GM23338 (cell line): ENCODE measurements around the gene EMC1. TPM values are rescaled to one million over a fixed set of nuclear protein-coding genes. Genes with fewer than 3 reads are reported as not detected.
A peak's percentile ranks its signal among the peaks of the same experiment; 100 is the strongest.

Experiments used
- ATAC-seq: fragments of 200-7000 bp; cut with Tn5 transposase; 3 replicates; pipeline ENCODE4 v1.9.1; 2020
- DNase-seq: peaks from one replicate; pipeline ENCODE4 v3.0.0-alpha.2; 2015; ENCODE audit warnings: low spot score
- H2AFZ ChIP-seq: fragments of 200-600 bp; sonication (generic); 2 replicates; pipeline ENCODE4 v1.8.0; 2016; ENCODE audit warnings: antibody characterized with exemption, mild to moderate bottlenecking, moderate library complexity
- H3F3A ChIP-seq: fragments of 200-600 bp; sonication (generic); replicated peaks from 2 replicates; pipeline ENCODE4 v1.8.0; 2017; ENCODE audit warnings: antibody characterized with exemption, mixed run types, low read depth
- H3K27ac ChIP-seq: fragments of 200-600 bp; sonication (generic); 2 replicates; pipeline ENCODE4 v1.6.1; 2016; ENCODE audit warnings: low read depth
- H3K27me3 ChIP-seq: fragments of 200-600 bp; sonication (generic); 2 replicates; pipeline ENCODE4 v1.8.0; 2016; ENCODE audit warnings: mild to moderate bottlenecking, mixed run types, moderate library complexity; ENCODE audit not compliant: insufficient read depth
- H3K36me3 ChIP-seq: fragments of 200-600 bp; sonication (generic); 2 replicates; pipeline ENCODE4 v1.8.0; 2016; ENCODE audit warnings: mild to moderate bottlenecking; ENCODE audit not compliant: insufficient read depth
- H3K4me1 ChIP-seq: fragments of 200-600 bp; sonication (generic); 2 replicates; pipeline ENCODE4 v1.8.0; 2016; ENCODE audit warnings: mild to moderate bottlenecking, moderate library complexity; ENCODE audit not compliant: insufficient read depth
- H3K4me2 ChIP-seq: fragments of 200-600 bp; sonication (generic); 2 replicates; pipeline ENCODE4 v1.7.1; 2017; ENCODE audit warnings: mixed run types
- H3K4me3 ChIP-seq: fragments of 200-600 bp; sonication (generic); 2 replicates; pipeline ENCODE4 v1.6.1; 2016; ENCODE audit warnings: mixed run types
- H3K79me2 ChIP-seq: fragments of 200-600 bp; sonication (generic); replicated peaks from 2 replicates; pipeline ENCODE4 v1.8.0; 2017; ENCODE audit warnings: mild to moderate bottlenecking; ENCODE audit not compliant: insufficient read depth
- H3K9me2 ChIP-seq: fragments of 200-600 bp; sonication (generic); 2 replicates; pipeline ENCODE4 v1.8.0; 2017; ENCODE audit not compliant: insufficient read depth
- H4K20me1 ChIP-seq: fragments of 200-600 bp; sonication (generic); replicated peaks from 2 replicates; pipeline ENCODE4 v1.8.0; 2017; ENCODE audit warnings: mild to moderate bottlenecking; ENCODE audit not compliant: insufficient read depth
- H3K27ac Mint-ChIP-seq: 2 replicates; pipeline ENCODE4 v1.8.0; 2020; ENCODE audit warnings: inconsistent platforms, mild to moderate bottlenecking, moderate library complexity, mixed read lengths
- H3K27me3 Mint-ChIP-seq: 3 replicates; pipeline ENCODE4 v1.8.0; 2022; ENCODE audit warnings: low read depth, mild to moderate bottlenecking, moderate library complexity, mixed read lengths, inconsistent platforms; ENCODE audit not compliant: insufficient read depth, poor library complexity
- H3K36me3 Mint-ChIP-seq: 3 replicates; pipeline ENCODE4 v1.8.0; 2021; ENCODE audit warnings: low read depth, mild to moderate bottlenecking, inconsistent platforms, moderate library complexity, mixed read lengths
- H3K4me1 Mint-ChIP-seq: 3 replicates; pipeline ENCODE4 v1.8.0; 2020; ENCODE audit warnings: mild to moderate bottlenecking, inconsistent platforms, mixed read lengths
- H3K4me3 Mint-ChIP-seq: 3 replicates; pipeline ENCODE4 v1.8.0; 2021; ENCODE audit warnings: moderate library complexity, mild to moderate bottlenecking, inconsistent platforms, mixed read lengths
- H3K9me3 Mint-ChIP-seq: 3 replicates; pipeline ENCODE4 v1.8.0; 2020; ENCODE audit warnings: moderate library complexity, mild to moderate bottlenecking, inconsistent platforms, mixed read lengths
- CREB1 ChIP-seq: fragments of 250-450 bp; sonication (Bioruptor Pico); IDR thresholded peaks from 2 replicates; pipeline ENCODE4 v1.5.0; 2020; ENCODE audit warnings: low read depth, mild to moderate bottlenecking, moderate library complexity
- CTCF ChIP-seq, 2 experiments: fragments of 200-600 bp in 1 of 2; sonication (generic) in 1 of 2; conservative IDR thresholded peaks; 2 replicates each; pipeline versions ENCODE4 v1.5.1 to v1.6.1; 2016 to 2017; ENCODE audit warnings: antibody characterized with exemption in 2 of 2, low read depth in 2 of 2, mild to moderate bottlenecking in 2 of 2, moderate library complexity in 1 of 2
- ETS1 ChIP-seq: IDR thresholded peaks from 2 replicates; pipeline ENCODE4 v1.6.1; 2016; ENCODE audit warnings: antibody characterized with exemption
- EZH2 ChIP-seq: fragments of 200-600 bp; sonication (generic); IDR thresholded peaks from one replicate; pipeline ENCODE4 v1.8.0; 2017; ENCODE audit warnings: antibody characterized with exemption, mild to moderate bottlenecking, low read depth; ENCODE audit not compliant: unreplicated experiment
- EZH2phosphoT487 ChIP-seq: fragments of 200-600 bp; sonication (generic); IDR thresholded peaks from one replicate; pipeline ENCODE4 v1.8.1; 2018; ENCODE audit warnings: antibody characterized with exemption; ENCODE audit not compliant: unreplicated experiment
- JUNB ChIP-seq: IDR thresholded peaks from one replicate; pipeline ENCODE4 v1.6.1; 2016; ENCODE audit warnings: antibody characterized with exemption; ENCODE audit not compliant: unreplicated experiment
- NANOG ChIP-seq: IDR thresholded peaks from 2 replicates; pipeline ENCODE4 v1.6.1; 2016; ENCODE audit warnings: antibody characterized with exemption, borderline replicate concordance
- POLR2AphosphoS5 ChIP-seq: IDR thresholded peaks from 2 replicates; pipeline ENCODE4 v1.6.1; 2016; ENCODE audit warnings: antibody characterized with exemption, low read depth
- STAT1 ChIP-seq: IDR thresholded peaks from one replicate; pipeline ENCODE4 v1.6.1; 2016; ENCODE audit warnings: antibody characterized with exemption; ENCODE audit not compliant: unreplicated experiment
- ZNF114 ChIP-seq: fragments of 250-450 bp; sonication (Bioruptor Pico); IDR thresholded peaks from 2 replicates; pipeline ENCODE4 v1.5.0; 2020; ENCODE audit warnings: mild to moderate bottlenecking, moderate library complexity
- polyA plus RNA-seq: library from polyadenylated mRNA; unstranded; fragments of >200 nt; fragmentation: Nextera tagmentation; extraction: Ambion mirVana; gene quantifications from 2 replicates; pipeline ENCODE4 v1.2.1, GENCODE V29; 2016
- total RNA-seq: library from RNA; depleted of rRNA; stranded (reverse); fragments of >200 nt; shearing (Covaris generic); gene quantifications from 2 replicates; pipeline ENCODE4 v1.2.3, GENCODE V29; 2014
- TF ChIP-seq, protein P1 (sequence below): fragments of 250-450 bp; sonication (Bioruptor Pico); IDR thresholded peaks from 2 replicates; pipeline ENCODE4 v1.5.0; 2020; ENCODE audit warnings: mild to moderate bottlenecking, moderate library complexity
- TF ChIP-seq, protein P2 (sequence below): IDR thresholded peaks from one replicate; pipeline ENCODE4 v1.6.1; 2018; ENCODE audit warnings: antibody characterized with exemption; ENCODE audit not compliant: unreplicated experiment

EMC1 gene
- total and polyA plus RNA-seq, 2 experiments from 2014 or later: 17.6 to 53.0 TPM

DNA sequence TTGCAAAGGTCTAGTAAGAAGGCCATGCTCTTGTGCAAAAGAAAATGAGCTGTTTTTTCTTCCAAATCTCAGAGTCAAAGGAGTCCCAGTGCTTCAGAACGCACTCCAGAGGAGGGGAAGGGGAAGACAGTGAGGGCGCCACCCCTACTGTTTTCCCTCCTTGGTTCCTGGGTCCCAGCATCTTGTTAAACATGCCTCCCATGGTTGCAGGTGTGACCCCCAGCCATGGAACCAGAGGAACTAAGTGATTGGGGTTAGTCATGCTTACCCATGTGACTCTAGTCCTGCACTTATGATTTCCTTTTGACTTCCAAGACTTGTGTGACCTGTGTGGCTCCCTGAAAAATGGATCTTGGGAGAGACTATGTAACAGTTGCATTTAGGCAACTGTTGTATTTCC, 43.3 kb upstream of the EMC1 start (continued):
- TF ChIP-seq CTCF (conservative IDR thresholded peaks at IDR 0.05; ENCODE audit: low read depth in 2 of 2) (no peak), EZH2 (no peak)

- Mint-ChIP-seq H3K4me3 (peak overlapping the region; percentile 69), H3K27ac (no peak overlapping the region), H3K9me3 (peaks cover 19% of the 10 kb centered on the region), H3K27me3 (peaks cover 33% of the 10 kb centered on the region), H3K4me1 (peaks cover 4% of the 10 kb centered on the region; the same call in 1 of the 3 replicates), H3K36me3 (peaks cover 18% of the 10 kb centered on the region)
- DNase-seq (no peak), ATAC-seq (no peak)
- Histone ChIP-seq H3K4me1 (0 out of 2 replicates have a peak, but pooled peaks cover 4% of the 10 kb centered on the region), H2AFZ (peak overlapping the region; percentile 72; the same call in 1 of the 2 replicates), H3K27me3 (peaks cover 37% of the 10 kb centered on the region), H3K4me3 (peak overlapping the region; percentile 63), H3K36me3 (no peaks in the 10 kb centered on the region), H4K20me1 (peaks cover 8% of the 10 kb centered on the region), H3F3A (no peaks in the 10 kb centered on the region), H3K27ac (no peak overlapping the region), H3K9me2 (no peaks in the 10 kb centered on the region), H3K4me2 (peak overlapping the region; percentile 89), H3K79me2 (no peaks in the 10 kb centered on the region)
- TF ChIP-seq, protein P1, sequence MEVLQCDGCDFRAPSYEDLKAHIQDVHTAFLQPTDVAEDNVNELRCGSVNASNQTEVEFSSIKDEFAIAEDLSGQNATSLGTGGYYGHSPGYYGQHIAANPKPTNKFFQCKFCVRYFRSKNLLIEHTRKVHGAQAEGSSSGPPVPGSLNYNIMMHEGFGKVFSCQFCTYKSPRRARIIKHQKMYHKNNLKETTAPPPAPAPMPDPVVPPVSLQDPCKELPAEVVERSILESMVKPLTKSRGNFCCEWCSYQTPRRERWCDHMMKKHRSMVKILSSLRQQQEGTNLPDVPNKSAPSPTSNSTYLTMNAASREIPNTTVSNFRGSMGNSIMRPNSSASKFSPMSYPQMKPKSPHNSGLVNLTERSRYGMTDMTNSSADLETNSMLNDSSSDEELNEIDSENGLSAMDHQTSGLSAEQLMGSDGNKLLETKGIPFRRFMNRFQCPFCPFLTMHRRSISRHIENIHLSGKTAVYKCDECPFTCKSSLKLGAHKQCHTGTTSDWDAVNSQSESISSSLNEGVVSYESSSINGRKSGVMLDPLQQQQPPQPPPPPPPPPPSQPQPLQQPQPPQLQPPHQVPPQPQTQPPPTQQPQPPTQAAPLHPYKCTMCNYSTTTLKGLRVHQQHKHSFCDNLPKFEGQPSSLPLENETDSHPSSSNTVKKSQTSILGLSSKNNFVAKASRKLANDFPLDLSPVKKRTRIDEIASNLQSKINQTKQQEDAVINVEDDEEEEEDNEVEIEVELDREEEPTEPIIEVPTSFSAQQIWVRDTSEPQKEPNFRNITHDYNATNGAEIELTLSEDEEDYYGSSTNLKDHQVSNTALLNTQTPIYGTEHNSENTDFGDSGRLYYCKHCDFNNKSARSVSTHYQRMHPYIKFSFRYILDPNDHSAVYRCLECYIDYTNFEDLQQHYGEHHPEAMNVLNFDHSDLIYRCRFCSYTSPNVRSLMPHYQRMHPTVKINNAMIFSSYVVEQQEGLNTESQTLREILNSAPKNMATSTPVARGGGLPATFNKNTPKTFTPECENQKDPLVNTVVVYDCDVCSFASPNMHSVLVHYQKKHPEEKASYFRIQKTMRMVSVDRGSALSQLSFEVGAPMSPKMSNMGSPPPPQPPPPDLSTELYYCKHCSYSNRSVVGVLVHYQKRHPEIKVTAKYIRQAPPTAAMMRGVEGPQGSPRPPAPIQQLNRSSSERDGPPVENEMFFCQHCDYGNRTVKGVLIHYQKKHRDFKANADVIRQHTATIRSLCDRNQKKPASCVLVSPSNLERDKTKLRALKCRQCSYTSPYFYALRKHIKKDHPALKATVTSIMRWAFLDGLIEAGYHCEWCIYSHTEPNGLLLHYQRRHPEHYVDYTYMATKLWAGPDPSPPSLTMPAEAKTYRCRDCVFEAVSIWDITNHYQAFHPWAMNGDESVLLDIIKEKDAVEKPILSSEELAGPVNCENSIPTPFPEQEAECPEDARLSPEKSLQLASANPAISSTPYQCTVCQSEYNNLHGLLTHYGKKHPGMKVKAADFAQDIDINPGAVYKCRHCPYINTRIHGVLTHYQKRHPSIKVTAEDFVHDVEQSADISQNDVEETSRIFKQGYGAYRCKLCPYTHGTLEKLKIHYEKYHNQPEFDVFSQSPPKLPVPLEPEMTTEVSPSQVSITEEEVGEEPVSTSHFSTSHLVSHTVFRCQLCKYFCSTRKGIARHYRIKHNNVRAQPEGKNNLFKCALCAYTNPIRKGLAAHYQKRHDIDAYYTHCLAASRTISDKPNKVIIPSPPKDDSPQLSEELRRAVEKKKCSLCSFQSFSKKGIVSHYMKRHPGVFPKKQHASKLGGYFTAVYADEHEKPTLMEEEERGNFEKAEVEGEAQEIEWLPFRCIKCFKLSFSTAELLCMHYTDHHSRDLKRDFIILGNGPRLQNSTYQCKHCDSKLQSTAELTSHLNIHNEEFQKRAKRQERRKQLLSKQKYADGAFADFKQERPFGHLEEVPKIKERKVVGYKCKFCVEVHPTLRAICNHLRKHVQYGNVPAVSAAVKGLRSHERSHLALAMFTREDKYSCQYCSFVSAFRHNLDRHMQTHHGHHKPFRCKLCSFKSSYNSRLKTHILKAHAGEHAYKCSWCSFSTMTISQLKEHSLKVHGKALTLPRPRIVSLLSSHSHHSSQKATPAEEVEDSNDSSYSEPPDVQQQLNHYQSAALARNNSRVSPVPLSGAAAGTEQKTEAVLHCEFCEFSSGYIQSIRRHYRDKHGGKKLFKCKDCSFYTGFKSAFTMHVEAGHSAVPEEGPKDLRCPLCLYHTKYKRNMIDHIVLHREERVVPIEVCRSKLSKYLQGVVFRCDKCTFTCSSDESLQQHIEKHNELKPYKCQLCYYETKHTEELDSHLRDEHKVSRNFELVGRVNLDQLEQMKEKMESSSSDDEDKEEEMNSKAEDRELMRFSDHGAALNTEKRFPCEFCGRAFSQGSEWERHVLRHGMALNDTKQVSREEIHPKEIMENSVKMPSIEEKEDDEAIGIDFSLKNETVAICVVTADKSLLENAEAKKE (CRISPR knock-in tag): no peak
- TF ChIP-seq EZH2phosphoT487 (no peak), CREB1 (no peak), NANOG (no peak), JUNB (no peak), ZNF114 (CRISPR knock-in tag) (no peak), ETS1 (no peak), POLR2AphosphoS5 (no peak), STAT1 (no peak), EZH2 (no peak)
- TF ChIP-seq, protein P2, sequence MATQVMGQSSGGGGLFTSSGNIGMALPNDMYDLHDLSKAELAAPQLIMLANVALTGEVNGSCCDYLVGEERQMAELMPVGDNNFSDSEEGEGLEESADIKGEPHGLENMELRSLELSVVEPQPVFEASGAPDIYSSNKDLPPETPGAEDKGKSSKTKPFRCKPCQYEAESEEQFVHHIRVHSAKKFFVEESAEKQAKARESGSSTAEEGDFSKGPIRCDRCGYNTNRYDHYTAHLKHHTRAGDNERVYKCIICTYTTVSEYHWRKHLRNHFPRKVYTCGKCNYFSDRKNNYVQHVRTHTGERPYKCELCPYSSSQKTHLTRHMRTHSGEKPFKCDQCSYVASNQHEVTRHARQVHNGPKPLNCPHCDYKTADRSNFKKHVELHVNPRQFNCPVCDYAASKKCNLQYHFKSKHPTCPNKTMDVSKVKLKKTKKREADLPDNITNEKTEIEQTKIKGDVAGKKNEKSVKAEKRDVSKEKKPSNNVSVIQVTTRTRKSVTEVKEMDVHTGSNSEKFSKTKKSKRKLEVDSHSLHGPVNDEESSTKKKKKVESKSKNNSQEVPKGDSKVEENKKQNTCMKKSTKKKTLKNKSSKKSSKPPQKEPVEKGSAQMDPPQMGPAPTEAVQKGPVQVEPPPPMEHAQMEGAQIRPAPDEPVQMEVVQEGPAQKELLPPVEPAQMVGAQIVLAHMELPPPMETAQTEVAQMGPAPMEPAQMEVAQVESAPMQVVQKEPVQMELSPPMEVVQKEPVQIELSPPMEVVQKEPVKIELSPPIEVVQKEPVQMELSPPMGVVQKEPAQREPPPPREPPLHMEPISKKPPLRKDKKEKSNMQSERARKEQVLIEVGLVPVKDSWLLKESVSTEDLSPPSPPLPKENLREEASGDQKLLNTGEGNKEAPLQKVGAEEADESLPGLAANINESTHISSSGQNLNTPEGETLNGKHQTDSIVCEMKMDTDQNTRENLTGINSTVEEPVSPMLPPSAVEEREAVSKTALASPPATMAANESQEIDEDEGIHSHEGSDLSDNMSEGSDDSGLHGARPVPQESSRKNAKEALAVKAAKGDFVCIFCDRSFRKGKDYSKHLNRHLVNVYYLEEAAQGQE: no peak
Measured at GRCh38 chr1:19289244-19289643, 37.9 kb upstream of the EMC1 start.
